Fibroblast of skin of abdomen (primary cell): Measurements from ENCODE around the gene NELL2. TPM values are rescaled to one million over a fixed set of nuclear protein-coding genes. Genes with fewer than 3 reads are reported as not detected.
"Not testable (repeated sequence)": the region's sequence is repeated elsewhere in the genome, so short reads cannot be mapped to it uniquely, and the experiment has no call there.

ENCODE experiments used
- DNase-seq: peaks from one replicate; pipeline ENCODE4 v3.0.0-alpha.2; 2013
- polyA plus RNA-seq, 2 experiments: library from polyadenylated mRNA; unstranded; fragments of 120-200 nt; gene quantifications; one replicate each; pipeline ENCODE4 v1.2.1, GENCODE V29; 2013; ENCODE audit not compliant: insufficient read length in 2 of 2

The NELL2 gene
- polyA plus RNA-seq (2013, experiment 1 of 2; ENCODE audit: insufficient read length): 0.33 TPM
- 0.24 TPM for polyA plus RNA-seq (2013, experiment 2 of 2; ENCODE audit: insufficient read length)

DNA sequence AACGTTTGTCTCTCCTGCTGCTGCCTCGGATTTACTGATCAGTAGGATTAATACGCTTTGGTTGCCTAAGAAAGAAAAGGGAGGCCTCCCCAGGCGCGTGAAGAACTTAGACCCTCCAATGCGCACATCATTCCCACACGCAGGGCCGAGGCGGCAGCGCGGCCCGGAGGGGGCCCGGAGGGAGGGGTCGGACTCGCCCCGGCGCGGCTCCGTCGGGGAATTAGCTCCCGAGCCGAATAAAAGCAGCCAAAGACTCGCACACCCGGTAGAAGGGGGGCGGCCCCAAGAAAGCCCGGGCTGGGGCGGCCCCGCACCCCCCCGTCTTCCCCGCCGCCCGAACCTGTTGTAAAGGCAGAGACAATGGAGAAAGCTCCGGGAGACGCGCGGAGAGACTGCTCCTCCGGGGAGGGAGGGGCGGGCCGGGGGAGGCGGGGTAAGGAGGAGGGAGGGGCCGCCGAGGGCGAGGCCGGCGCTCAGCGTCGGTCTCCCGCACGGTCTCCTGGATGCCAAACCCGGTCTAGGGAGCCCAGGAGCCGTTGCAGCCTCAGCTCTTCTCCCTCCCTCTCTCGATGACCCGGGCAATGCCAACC lies at the start of gene NELL2:
NELL2 (minus strand) TSS at position 362 of the 590 bp plus-strand sequence. CDS start 446 bp downstream, outside the sequence.
- peak; percentile 21 for DNase-seq

DNA sequence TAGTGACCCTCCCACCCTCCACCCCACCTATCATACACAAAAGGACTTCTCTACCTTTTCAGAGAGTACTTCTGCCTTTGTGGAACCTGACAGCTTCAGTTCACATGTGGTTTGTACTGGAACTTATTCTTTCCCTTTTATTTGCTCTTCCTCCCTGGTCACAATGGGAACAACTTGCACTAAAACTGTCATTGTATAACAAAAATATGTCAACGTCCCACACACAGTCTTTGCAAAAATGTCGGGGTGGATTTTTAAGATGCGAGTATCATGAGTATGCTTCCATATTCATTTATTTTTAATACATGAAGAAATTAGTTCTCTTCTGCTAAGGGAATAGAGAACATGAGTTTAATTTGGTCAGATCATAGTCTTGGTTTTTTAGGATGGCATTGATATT lies 45.6 kb upstream of the NELL2 start:
- no peak for DNase-seq

DNA sequence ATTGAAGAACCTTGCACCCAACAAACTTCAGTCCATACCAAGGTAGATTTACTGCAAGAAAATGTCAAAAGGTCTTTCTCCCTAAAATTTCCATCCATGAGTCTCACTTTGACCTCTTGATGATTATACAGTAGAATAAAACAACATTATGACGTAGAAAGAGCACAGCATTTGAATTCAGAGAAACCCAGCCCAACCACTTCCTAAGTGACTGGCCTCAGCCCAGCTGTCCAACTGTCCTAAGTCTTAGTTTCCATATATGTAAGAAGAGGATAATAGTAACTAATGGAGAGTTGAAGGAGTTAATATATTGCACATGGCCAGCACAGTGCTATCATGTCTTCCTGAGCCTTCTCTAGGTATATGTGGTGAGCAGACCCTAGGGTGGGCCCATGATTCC lies 41.0 kb upstream of the NELL2 start:
- DNase-seq: no peak

DNA sequence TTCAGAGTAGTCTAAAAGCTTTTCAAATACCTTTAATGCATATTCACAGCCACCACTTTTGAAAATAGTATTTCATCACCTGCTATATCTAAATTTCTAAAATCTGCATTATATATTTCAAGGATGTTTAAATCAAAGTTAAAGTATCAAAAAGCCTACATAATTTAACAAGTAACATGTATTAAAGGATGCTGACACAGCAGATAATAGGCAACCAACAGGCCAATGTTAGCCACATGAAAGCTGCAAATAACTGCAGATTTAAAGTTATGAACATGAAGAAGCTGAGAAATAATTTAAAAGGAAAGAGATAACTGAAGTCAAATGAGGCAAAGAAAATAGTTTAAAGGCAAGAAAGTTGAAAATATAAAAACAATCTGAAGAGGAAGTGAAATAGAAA lies 39.8 kb upstream of the NELL2 start:
- no peak for DNase-seq

DNA sequence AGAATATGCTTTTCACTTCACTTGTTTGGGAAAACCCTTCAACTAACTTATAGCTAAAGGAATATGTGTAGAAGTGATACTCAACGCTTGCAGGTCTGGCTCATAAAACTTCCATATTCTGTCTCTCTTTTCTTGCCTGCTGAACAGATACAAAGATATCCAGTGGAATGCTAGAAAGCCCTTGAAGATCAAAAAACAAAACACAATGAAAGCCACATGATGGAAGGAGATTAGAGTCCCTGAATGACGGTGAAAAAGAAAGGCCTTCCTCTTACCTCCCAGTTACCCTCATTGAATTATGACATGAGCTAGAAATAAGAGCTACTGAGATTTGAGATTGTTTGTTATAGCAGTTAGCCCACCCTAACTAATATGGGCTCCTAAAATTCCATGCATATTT lies 28.2 kb upstream of the NELL2 start:
- DNase-seq: no peak

GRCh38 chr12:44898108-44898507 lies 22.0 kb upstream of the NELL2 start:
- DNase-seq: not testable (repeated sequence)

GRCh38 chr12:44889926-44890325 lies 13.8 kb upstream of the NELL2 start:
- DNase-seq: no peak

GRCh38 chr12:44889162-44889561 lies 13.0 kb upstream of the NELL2 start:
- no peak for DNase-seq

DNA sequence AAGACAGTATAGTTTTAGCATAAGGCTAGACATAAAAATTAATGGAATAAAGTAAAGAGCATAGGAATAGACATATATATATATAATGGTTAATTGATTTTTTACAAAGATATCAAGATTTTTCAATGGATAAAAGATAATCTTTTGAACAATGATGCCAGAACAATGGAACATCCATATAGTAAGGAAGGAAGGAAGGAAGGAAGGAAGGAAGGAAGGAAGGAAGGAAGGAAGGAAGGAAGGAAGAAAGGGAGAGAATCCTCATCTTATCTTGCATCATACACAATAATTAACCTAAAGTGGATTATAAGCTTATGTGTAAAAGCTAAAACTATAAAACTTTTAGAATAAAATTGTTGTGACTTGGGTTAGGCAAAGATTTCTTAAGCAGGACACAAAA lies 9.8 kb upstream of the NELL2 start:
- DNase-seq: no peak

- no peak for DNase-seq
Measured at GRCh38 chr12:44881197-44881596, 5.1 kb upstream of the NELL2 start.

- peak; percentile 16 for DNase-seq
Measured at GRCh38 chr12:44876544-44877410, 662 bp upstream of the NELL2 start.

- no peak for DNase-seq
Measured at GRCh38 chr12:44875417-44875953, 630 bp downstream of the NELL2 start.

GRCh38 chr12:44874981-44875416 lies 1.1 kb downstream of the NELL2 start:
- no peak for DNase-seq

GRCh38 chr12:44873898-44874297 lies 2.2 kb downstream of the NELL2 start:
- no peak for DNase-seq

GRCh38 chr12:44869503-44869902 lies 6.6 kb downstream of the NELL2 start:
- DNase-seq: no peak

- DNase-seq: no peak
Measured at GRCh38 chr12:44863867-44864266, 12.2 kb downstream of the NELL2 start.

GRCh38 chr12:44859998-44860689 lies 16.0 kb downstream of the NELL2 start:
- no peak for DNase-seq

DNA sequence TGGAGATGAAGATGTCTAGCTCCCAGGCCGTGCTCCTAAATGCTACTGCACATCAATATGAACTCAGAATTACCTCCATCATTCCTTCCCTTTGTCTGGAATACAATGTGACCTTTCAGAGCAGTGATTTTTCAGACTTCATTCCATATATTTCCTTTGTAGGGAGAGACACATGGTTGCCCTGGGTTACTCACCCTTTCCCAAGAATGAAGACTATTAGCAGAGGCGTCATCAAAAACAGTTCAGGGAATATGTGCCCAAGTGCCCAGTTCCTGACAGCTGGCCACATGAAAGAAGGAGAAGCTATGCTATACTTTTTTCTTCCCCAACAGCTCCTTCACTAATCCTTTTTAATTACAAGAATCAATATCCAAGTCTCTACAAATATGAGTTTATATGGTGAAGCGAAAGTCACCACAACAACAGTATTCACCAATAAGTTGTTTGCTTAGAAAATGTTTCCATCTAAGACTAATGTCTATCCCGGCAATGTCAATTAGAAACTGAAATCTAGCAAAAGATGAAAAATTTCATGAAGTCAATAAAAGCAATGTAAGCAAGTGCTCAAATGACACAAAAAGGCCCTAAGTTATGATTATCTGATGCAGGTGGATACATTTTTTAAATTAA lies 17.8 kb downstream of the NELL2 start:
- DNase-seq: no peak

DNA sequence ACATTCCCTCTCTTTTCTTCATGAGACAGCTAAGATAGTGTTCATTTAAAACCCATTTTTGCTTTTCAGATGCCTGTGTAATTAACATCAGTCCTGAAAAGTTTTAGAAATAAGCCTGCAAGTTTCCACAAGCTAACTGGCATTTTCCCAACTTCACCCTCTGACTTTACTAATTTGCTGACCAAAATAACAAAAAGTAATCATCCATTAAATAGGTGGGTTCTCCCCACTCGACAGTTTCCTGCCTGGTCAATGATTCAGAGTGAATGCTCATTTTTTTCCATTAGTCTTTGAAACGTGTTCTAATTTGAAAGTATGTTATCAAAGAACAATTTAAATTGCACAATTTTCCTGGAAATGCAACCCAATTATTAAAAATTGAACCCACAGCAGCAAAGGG lies 23.6 kb downstream of the NELL2 start:
- no peak for DNase-seq

DNA sequence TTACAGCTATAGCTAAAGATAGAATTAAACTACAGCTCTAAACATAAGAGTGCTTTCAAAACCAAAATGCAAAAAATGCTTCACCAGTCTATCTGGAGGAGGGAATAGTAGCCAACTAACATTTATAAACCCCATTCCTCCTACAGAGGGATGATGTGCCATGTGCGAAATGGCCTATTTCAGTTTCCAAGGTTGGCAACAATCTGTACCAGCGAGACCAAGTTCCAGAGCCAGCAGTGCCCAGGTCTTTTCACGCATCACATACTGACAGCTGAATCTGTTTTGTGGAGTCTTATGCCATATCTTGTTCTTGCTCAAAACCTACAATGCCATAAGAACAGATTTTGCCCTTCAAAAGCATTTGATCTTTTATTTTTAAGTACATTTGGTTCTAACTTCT lies 24.5 kb downstream of the NELL2 start:
- no peak for DNase-seq

- no peak for DNase-seq
Measured at GRCh38 chr12:44848703-44849085, 27.4 kb downstream of the NELL2 start.

DNA sequence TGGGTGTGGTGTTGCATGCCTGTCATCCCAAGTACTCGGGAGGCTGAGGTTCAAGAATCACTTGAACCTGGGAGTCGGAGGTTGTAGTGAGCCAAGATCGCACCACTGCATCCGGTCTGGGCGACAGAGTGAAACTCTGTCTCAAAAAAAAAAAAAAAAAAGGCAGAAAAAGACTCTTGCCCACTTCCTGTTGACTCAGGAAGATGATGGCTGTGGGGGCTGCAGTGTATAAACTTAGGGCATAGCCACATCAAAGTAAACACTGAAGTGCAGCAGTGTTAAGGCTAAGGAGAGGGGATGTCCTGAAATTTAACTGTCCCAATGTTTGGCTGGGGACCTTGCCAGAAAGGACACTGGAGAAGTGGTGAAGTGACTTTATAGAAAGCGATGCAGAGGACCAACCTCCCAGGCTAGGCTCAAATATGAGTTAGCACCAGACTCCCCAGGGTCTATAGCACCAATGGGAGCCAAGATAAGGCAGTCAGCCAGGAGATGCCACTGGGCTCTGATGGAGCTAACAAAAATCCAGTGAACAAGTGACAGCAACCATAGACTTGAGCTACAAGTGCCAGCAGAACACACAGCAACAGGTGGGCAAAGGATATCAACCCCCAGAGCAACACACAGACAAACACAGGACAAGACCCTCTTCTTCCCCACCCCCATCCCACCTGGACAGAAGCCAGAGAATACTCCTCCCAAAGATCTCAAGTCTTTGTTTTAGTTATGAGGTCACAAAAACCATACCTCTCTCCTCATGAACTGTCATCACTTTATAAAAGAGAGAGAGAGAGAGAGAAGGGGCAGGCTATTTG lies 28.0 kb downstream of the NELL2 start:
- no peak for DNase-seq
